Measurements from ENCODE around the gene NCDN.

The NCDN gene

DNA sequence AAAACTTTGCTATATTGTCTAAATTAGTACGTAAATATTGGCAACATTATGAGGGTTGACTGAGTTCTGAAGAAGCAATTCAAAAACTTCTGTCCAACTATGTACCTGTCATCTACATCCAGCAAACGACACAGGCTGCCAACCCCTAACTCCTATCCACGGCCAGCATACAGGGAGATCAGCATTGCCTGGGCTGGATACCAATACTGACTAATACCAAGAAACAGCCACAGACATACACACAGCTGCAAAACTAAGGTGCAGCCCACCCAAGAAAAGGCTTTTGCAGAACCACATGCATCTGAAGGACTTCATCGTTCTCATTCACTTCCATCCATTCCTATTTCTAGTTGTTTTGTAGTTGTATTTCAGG lies 2.4 kb upstream of the NCDN start:
- TF ChIP-seq, protein P1, sequence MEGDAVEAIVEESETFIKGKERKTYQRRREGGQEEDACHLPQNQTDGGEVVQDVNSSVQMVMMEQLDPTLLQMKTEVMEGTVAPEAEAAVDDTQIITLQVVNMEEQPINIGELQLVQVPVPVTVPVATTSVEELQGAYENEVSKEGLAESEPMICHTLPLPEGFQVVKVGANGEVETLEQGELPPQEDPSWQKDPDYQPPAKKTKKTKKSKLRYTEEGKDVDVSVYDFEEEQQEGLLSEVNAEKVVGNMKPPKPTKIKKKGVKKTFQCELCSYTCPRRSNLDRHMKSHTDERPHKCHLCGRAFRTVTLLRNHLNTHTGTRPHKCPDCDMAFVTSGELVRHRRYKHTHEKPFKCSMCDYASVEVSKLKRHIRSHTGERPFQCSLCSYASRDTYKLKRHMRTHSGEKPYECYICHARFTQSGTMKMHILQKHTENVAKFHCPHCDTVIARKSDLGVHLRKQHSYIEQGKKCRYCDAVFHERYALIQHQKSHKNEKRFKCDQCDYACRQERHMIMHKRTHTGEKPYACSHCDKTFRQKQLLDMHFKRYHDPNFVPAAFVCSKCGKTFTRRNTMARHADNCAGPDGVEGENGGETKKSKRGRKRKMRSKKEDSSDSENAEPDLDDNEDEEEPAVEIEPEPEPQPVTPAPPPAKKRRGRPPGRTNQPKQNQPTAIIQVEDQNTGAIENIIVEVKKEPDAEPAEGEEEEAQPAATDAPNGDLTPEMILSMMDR (IDR thresholded peaks at IDR 0.05) = no peak

DNA sequence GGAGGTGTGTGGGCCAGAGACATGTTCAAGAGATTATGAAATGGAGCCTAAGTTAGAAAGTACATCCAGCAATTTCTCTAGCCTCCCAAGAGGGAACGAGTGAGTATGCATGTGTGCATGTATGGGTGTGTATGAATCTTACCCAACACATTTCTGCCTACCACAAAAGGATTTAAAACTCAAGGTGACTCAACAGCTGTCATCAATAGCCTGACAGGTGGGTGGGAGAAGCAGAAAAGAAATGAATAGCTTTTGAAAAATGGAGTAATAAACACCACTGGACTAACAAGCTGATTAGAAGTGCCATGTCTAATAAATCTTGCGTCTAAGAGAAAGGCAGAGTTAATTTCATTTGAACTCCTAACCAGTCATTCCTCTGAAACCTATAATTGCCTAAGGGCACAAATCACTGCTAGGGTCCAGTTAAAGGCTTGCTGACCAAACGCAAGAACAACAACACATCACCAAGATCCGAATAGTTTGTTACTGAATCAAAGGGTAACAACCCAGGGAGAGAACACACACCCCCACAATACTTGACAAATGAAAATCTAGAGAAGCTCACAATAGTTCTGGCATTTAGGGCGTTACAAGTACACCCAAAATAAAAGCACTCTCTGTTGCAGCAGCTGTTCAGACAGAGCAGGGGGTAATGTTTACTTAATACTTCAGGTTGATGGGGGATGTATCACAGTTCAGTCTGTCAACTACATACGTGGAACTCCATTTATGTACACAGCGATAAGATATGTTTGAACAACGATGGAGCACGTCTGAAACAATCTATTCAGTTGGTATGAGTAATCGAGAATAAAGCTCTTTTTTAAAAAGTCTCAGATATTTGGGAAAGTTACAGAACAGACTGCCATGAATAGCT lies 1.8 kb upstream of the NCDN start:
- TF ChIP-seq, protein P1 (IDR thresholded peaks at IDR 0.05) = no peak

DNA sequence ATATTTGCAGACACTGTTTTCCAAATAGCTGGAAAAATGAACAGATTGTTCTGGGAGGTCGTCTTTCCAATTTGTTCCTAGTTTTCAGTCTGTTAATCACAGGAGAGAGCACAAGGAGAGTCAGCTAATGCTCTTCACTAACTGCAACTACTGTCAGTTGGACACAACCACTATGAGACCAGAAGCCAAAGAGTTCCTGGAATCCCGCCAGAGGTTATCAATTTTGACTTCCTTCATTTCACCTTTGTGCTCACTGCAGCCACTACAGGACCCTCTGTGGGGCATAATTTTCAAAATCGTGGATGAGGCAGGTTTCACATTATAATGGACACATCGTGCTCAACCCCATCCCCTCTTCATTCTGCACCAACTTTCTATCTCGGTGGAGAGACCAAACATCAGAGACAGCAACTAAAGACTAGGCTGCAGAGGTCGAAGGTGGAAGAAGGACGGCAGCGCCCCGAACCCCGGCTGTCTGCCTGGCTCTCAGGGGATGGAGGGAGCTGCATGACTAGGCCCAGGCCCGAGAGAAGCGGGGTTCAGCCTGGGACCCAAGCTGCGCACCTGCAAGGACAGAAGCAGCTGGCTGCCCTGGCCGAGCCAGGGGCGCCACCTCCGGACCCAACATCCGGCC lies 998 bp upstream of the NCDN start:
- TF ChIP-seq, protein P1 (IDR thresholded peaks at IDR 0.05) = no peak

DNA sequence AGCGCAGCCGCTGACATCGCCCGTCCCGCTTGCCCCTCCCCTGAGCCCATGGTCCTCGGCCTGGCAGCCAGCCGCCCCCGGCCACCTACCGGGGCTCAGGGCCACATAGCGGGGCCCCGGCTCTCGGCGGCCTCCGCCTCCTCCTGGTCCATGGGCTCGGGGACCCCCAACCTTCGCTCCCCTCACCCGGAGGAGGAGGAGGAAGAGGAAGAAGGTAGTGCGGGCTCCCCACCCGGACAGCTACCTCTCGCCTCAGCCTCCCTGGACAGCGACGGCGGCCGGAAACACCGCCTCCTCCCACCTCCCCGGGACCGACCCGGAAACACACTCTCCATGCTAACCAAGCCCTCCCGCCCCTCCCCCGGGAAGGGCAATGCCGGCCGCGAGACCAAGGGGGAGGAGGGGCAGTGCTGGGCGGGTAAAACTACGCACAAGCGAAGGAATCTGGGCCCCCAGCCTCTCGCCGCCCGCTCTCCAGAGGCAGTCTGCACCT lies 435 bp upstream of the NCDN start, which contains the start of gene KIAA0319L:
Gene KIAA0319L (minus strand): TSS at position 286 of the 493 bp plus-strand sequence. CDS start 2,912 bp downstream, outside the sequence.
- TF ChIP-seq, protein P1 (IDR thresholded peaks at IDR 0.05) = no peak

GRCh38 chr1:35558374-35559316 lies 1.0 kb downstream of the NCDN start:
- TF ChIP-seq, protein P1 (IDR thresholded peaks at IDR 0.05) = no peak

DNA sequence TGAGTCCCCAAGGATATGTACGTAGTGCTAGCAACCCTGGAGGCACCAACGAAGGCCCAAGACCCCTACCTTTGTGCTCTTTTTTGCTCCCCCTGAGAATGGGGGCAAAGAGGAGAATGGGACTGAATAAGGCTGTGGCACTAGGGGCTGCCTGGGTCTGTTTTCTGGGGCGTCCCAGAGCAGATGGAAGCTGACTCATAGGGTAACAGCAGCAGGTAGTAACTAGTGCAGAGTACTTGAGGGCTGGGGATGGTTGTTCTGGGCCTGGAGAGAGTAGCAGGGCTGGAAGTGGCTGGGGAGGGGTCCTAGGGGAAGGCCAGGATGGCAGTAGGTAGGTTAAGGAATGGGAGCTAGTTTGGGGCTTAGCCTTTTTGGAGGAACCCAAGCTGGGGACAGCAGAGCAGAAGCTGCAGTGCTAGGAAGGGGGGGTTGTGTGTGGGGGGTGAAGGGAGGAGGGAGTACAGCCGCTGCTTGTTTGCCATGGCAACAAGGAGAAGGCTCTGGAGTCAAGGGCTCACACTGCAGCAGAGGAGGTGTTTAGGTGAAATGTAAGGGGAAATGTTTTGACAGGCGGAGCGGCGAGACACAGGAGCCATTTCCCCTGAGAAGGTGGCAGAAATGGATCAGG lies 1.8 kb downstream of the NCDN start:
- TF ChIP-seq, protein P1 (IDR thresholded peaks at IDR 0.05) = no peak

Measured in LNCAP (cell line).